NOMO-1 treated with DMSO at 0.1 percent for 48 hours (cell line): ENCODE measurements around the gene TM4SF4.

Experiments used
- DNase-seq: peaks from one replicate; lab custom pipeline; 2025; ENCODE audit not compliant: unreplicated experiment; lab: John Stamatoyannopoulos, UW

TM4SF4 gene

GRCh38 chr3:149547413-149547812 lies 72.9 kb downstream of the TM4SF4 start:
- no peak for DNase-seq

GRCh38 chr3:149547954-149548668 lies 73.6 kb downstream of the TM4SF4 start:
- DNase-seq = no peak

DNA sequence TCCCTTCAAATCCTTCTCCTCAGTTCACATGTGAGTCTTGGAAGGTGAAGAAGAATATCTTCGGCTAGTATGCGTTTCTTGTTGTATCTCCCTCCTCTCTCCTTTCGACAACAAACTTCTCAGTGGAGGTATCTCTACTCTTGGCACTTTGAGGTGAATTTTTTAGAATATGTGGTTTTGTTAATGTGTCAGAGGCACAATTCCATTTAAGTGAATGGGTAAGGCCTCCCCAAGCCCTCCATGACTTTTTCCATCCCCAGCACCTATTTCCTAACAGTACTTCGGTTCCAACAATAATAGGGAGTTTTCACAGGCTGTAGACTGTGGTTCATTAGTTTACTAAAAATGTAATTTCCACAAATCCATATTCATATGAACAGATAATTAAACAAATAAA lies 74.2 kb downstream of the TM4SF4 start:
- DNase-seq = no peak

GRCh38 chr3:149551500-149551899 lies 77.0 kb downstream of the TM4SF4 start:
- no peak for DNase-seq

DNA sequence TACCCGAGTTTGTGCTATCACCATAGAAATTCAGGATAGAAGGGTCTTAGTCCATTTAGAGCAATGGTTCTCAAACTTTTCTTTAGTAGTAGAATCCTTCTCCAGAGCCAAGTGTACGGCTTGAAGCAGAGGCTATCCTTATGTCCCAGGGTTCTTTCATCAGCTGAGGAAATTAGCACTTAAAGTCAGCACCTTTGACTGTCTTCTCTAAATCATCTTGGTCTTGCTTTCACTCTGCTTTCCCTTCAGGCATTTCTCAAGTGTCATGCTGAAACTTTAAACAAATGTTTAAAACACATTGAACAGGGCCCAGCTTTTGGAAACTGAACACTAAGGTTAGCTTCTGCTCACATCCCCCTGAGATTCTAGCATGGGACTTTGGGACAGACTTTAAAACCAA lies 78.2 kb downstream of the TM4SF4 start:
- DNase-seq = no peak
